Measurements from ENCODE around the gene AIRE. TPM values are rescaled to one million over a fixed set of nuclear protein-coding genes. Genes with fewer than 3 reads are reported as not detected.

Gene AIRE
- total and polyA plus RNA-seq, 4 donors: 0.05 TPM; not detected in 3

GRCh38 chr21:44313451-44313850 is 27.8 kb downstream of the AIRE start:
- H3K27me3 ChIP-seq (ENCODE audit: control insufficient read depth in 4 of 4, insufficient read depth in 4 of 4, low read length in 3 of 4): no peaks in the 10 kb centered on the region
- no peak overlapping the region for H3K4me3 ChIP-seq (ENCODE audit: low read depth in 1 of 3, low read length in 3 of 3)
- 94% methylated on average over 13 of the region's 13 CpGs for WGBS
- H3K4me1 ChIP-seq (ENCODE audit: control insufficient read depth in 4 of 4, insufficient read depth in 4 of 4, low read length in 3 of 4): no peaks in the 10 kb centered on the region
- H3K9ac ChIP-seq (ENCODE audit: low read depth in 1 of 2, low read length in 2 of 2): no peak overlapping the region
- no peak overlapping the region for H3K27ac ChIP-seq (ENCODE audit: low read depth in 1 of 2, low read length in 2 of 2)
- peaks cover 14 to 64% (median 17%) of the 10 kb centered on the region in 4 donors for H3K36me3 ChIP-seq (ENCODE audit: control insufficient read depth in 4 of 4, insufficient read depth in 3 of 4, low read depth in 1 of 4, low read length in 3 of 4)
- TF ChIP-seq EGR1 (IDR thresholded peaks at IDR 0.05; ENCODE audit: low read depth in 2 of 2) (no peak), MAX (IDR thresholded peaks at IDR 0.05) (no peak), RAD21 (IDR thresholded peaks at IDR 0.05) (no peak), FOXA2 (IDR thresholded peaks at IDR 0.05) (no peak), ATF3 (IDR thresholded peaks at IDR 0.05) (no peak), HNF4G (IDR thresholded peaks at IDR 0.05) (no peak), FOXA1 (IDR thresholded peaks at IDR 0.05) (no peak), TAF1 (conservative IDR thresholded peaks at IDR 0.05) (no peak), JUND (IDR thresholded peaks at IDR 0.05) (no peak), HNF4A (conservative IDR thresholded peaks at IDR 0.05) (no peak)
- DNase-seq (ENCODE audit: low spot score): no peak
- H3K9me3 ChIP-seq (ENCODE audit: control insufficient read depth in 4 of 4, low read length in 3 of 4): no peaks in the 10 kb centered on the region

- no peak overlapping the region for H3K4me3 ChIP-seq (ENCODE audit: low read depth in 1 of 3, low read length in 3 of 3)
- no peak for TF ChIP-seq NR2F2 (IDR thresholded peaks at IDR 0.05)
- TF ChIP-seq YY1 (IDR thresholded peaks at IDR 0.05): no peak
- no peak for TF ChIP-seq REST (IDR thresholded peaks at IDR 0.05)
- TF ChIP-seq RAD21 (IDR thresholded peaks at IDR 0.05): no peak
- no peak for TF ChIP-seq SP1 (IDR thresholded peaks at IDR 0.05)
- DNase-seq (ENCODE audit: low spot score): no peak
- WGBS: 92% methylated on average over 15 of the region's 15 CpGs
- H3K9me3 ChIP-seq (ENCODE audit: control insufficient read depth in 4 of 4, low read length in 3 of 4): no peaks in the 10 kb centered on the region
- no peaks in the 10 kb centered on the region for H3K4me1 ChIP-seq (ENCODE audit: control insufficient read depth in 4 of 4, insufficient read depth in 4 of 4, low read length in 3 of 4)
- peaks cover 14 to 67% (median 20%) of the 10 kb centered on the region in 4 donors for H3K36me3 ChIP-seq (ENCODE audit: control insufficient read depth in 4 of 4, insufficient read depth in 3 of 4, low read depth in 1 of 4, low read length in 3 of 4)
- H3K9ac ChIP-seq (ENCODE audit: low read depth in 1 of 2, low read length in 2 of 2): no peak overlapping the region
- no peaks in the 10 kb centered on the region for H3K27me3 ChIP-seq (ENCODE audit: control insufficient read depth in 4 of 4, insufficient read depth in 4 of 4, low read length in 3 of 4)
- no peak overlapping the region for H3K27ac ChIP-seq (ENCODE audit: low read depth in 1 of 2, low read length in 2 of 2)
Measured at GRCh38 chr21:44314128-44314527, 28.5 kb downstream of the AIRE start.

GRCh38 chr21:44314561-44314960 is 28.9 kb downstream of the AIRE start:
- Histone ChIP-seq H3K27me3 (ENCODE audit: control insufficient read depth in 4 of 4, insufficient read depth in 4 of 4, low read length in 3 of 4) (no peaks in the 10 kb centered on the region), H3K4me3 (ENCODE audit: low read depth in 1 of 3, low read length in 3 of 3) (no peak overlapping the region), H3K4me1 (ENCODE audit: control insufficient read depth in 4 of 4, insufficient read depth in 4 of 4, low read length in 3 of 4) (no peaks in the 10 kb centered on the region), H3K36me3 (ENCODE audit: control insufficient read depth in 4 of 4, insufficient read depth in 3 of 4, low read depth in 1 of 4, low read length in 3 of 4) (peaks cover 14 to 72% (median 20%) of the 10 kb centered on the region in 4 donors), H3K27ac (ENCODE audit: low read depth in 1 of 2, low read length in 2 of 2) (no peak overlapping the region), H3K9ac (ENCODE audit: low read depth in 1 of 2, low read length in 2 of 2) (no peak overlapping the region), H3K9me3 (ENCODE audit: control insufficient read depth in 4 of 4, low read length in 3 of 4) (no peaks in the 10 kb centered on the region)
- WGBS: 92% methylated on average over 11 of the region's 11 CpGs
- no peak for DNase-seq (ENCODE audit: low spot score)
- TF ChIP-seq REST (IDR thresholded peaks at IDR 0.05): no peak
- TF ChIP-seq FOXA2 (IDR thresholded peaks at IDR 0.05): no peak
- no peak for TF ChIP-seq ZBTB33 (IDR thresholded peaks at IDR 0.05)
- no peak for TF ChIP-seq SP1 (IDR thresholded peaks at IDR 0.05)
- no peak for TF ChIP-seq CTCF (IDR thresholded peaks at IDR 0.05; ENCODE audit: low read depth, low read length, missing input control)
- no peak for TF ChIP-seq TAF1 (conservative IDR thresholded peaks at IDR 0.05)
- no peak for TF ChIP-seq RXRA (IDR thresholded peaks at IDR 0.05)
- TF ChIP-seq GABPA (IDR thresholded peaks at IDR 0.05 in 1 of 2, conservative IDR thresholded peaks at IDR 0.05 in 1 of 2): no peak
- no peak for TF ChIP-seq FOXA1 (IDR thresholded peaks at IDR 0.05)
- no peak for TF ChIP-seq HNF4A (conservative IDR thresholded peaks at IDR 0.05)
